Islet precursor cell (in vitro differentiated cells): ENCODE data around the gene SWAP70.
A peak's percentile ranks its signal among the peaks of the same experiment; 100 is the strongest.

Experiments
- DNase-seq: peaks from one replicate; pipeline ENCODE4 v3.0.0-alpha.2; 2018

Gene SWAP70

DNA sequence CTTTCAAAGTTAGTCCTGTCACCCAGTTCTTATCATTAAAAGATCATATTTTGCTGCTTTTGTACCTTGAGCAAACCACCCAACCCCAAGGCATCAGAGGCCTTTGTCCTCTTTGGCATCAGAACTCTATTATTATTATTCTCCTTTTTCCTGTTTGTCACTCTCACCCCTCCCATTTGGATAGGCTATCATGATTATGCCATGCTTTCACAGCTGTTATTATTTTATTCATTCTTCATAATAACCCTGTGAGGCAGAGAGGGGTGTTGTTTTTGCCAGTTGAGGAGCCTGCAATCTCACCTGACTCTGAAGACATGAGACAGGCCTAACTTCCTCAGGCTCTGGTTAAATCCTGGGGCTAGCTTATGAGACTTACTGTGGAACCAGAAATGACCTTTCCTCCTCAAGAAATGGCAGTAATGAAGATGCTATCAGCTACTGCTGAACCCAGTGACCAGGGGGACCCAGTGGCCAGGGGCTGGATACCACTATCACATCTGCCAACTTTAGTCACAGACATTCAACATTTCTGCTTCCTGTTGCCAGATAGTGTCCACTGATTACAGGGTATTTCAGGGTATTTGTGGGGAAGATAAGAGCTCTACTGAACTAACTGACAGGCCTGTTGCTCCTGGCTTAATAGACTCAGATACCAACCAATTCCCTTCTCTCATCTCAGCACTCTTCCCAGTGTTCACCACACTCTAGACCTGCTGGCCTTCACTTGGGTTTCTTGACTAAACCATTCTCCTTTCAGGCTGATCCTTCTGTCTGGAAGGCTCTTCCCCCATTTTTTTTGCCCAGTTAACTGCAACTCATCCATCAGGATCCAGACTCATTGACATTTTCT lies 11.8 kb upstream of the SWAP70 start:
- DNase-seq = peak; percentile 59

DNA sequence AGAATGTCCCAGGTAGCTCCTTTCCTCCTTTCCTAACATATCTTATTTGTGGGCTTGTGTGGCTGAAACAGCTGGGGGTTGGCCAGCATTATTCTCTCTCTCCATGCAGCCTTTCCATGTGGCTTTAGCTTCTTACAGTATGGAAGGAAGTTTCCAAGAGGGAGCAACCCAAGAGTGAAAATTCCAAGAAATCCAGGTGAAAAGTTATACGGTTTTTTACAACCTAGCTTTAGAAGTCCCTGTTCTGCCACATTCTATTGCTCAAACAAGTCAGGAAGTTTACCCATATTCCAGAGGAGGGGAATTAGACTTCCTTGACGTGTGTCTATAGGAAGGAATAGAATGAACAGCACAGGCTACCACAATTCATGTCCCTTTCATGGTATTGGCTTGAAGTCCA lies 10.0 kb upstream of the SWAP70 start:
- no peak for DNase-seq

DNA sequence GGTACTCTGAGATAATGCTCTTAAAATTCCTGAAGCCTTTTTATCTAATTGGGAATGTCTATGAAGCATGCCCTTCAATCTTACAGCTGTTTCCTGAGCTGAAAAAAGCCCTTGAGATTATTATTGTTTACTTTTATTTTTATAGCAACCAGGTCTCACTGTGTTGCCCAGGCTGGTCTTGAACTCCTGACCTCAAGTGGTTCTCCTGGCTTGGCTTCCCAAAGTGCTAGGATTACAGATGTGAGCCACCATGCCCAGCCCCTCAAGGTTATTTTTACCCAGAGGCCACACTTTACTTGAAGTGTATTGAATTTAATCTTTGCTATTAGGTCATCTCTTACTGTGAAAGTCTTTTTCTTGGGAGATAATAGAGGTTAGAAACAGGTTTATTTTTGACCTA lies 7.0 kb upstream of the SWAP70 start:
- DNase-seq = no peak

DNA sequence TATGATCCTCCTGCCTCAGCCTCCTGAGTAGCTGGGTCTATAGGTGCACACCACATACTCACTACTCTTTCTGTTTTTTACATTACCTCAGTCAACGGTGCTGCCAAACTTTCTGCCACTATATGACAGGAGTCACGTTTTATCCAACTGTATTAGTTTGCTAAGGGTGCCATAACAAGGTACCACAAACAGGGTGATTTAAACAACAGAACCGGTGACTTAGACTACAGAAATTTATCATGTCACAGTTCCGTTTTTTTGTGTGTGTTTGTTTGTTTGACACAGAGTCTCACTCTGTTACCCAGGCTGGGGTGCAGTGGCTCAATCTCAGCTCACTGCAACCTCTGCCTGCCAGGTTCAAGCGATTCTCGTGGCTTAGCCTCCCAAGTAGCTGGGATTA lies 6.3 kb upstream of the SWAP70 start:
- no peak for DNase-seq

DNA sequence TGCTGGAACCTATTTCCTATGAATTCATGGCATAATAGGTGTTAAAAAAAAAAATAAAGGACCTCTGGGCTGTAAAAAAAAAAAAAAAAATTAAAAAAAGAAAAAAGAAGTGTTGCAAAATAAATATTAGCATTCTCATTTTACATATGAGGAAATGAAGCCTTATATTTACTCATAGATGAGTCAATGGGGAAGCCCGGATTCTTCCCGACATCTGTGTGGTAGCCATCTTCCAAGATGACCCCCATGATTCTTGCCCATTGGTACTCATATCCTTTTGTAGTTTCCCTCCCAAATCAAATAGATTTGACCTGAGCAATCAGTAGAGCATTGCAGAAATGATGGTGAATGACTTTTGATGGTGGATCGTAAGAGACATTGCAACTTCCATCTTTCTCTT lies 3.0 kb upstream of the SWAP70 start:
- DNase-seq = no peak

DNA sequence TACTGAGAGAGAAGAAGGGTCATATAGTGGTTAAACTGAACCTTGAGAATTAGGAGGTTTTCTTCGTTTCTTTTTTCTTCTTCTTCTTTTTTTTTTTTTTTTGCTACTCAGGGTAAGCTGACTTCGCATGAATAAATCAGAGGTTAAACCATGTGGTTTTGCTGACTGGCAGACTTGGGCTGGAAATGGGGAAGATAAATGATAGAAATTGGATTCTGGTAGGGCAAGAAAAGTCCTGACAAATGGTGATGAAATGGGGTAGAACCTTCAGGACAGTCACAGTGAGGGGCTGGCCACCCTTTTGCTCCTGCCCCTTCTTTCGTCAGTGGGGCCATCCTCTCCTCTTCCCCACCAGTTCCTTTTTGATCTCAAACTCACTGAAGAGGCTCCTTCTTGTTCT lies 1.6 kb upstream of the SWAP70 start:
- DNase-seq = no peak

DNA sequence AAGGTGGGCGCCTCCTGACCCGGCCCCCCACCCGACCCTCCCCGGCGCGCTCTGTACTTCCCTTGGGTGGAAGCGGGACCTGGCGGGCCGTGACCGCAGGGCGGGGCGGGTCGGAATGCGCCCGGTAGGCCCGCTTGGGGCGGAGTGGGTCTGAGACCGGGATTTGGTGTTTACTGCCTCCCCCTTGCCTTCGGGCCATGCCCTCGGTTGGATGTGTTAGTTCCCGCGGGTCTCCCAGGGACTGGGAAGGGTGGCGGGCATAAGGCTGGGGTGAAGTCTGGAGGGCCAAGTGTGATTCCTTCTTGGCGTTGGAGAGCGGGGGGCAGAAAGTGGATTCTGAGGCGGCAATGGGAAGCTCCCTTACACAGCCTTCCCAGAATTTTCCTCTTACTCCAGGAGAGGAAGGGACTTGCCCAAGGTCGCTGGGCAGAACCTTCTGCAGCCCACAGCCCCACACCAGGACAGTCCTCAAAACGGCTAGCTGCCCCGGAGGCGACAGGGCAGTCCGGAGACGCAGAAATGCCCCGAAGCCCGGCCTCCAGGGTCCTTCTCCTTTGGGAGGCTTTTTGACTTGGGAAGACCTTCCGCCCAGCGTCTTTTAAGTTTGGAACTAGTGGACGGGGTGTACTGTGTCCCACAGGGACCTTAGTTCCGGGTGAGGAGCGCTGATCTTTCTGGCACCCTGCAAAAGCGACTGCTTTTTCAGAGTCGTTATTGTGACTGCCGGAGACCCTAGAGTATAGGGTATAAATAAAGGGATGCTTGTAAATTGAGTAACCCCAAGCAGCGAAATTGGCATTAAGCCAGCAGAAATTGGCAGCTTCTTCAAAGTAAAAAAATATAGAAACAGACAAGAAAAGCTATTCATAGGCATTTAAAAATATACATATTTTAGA lies 647 bp downstream of the SWAP70 start:
- DNase-seq = no peak

DNA sequence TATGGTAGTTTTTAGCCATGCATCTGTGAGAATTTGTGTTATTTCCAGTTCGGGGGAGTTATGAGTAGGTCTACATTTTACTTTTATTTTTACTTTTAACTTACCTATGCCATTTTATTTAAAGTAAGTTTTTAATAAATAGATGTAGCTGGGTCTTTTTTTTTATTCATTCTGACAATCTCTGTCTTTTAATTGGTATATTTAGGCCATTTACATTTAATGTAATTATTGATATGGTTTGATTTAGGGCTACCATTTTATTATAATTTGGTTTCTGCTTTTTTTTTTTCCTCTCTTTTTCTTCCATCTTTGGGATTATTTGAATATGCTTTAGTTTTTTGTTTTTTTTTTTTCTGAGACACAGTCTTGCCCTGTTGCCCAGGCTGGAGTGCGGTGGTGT lies 1.9 kb downstream of the SWAP70 start:
- no peak for DNase-seq

DNA sequence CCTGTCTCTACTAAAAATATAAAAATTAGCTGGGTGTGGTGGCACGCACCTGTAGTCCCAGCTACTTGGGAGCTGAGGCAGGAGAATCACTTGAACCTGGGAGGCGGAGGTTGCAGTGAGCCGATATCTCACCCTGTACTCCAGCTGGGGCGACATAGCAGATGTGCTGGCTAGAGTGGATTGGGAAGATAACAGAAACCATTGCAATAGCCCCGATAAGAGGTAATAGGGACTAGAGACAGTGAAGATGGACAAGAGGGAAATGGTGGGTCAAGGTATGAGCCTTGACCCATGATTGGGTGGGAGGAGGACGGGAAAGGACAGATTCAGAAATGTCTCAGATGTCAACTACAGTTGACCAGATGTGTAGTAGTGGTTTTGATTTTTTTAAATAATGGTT lies 6.1 kb downstream of the SWAP70 start:
- no peak for DNase-seq

DNA sequence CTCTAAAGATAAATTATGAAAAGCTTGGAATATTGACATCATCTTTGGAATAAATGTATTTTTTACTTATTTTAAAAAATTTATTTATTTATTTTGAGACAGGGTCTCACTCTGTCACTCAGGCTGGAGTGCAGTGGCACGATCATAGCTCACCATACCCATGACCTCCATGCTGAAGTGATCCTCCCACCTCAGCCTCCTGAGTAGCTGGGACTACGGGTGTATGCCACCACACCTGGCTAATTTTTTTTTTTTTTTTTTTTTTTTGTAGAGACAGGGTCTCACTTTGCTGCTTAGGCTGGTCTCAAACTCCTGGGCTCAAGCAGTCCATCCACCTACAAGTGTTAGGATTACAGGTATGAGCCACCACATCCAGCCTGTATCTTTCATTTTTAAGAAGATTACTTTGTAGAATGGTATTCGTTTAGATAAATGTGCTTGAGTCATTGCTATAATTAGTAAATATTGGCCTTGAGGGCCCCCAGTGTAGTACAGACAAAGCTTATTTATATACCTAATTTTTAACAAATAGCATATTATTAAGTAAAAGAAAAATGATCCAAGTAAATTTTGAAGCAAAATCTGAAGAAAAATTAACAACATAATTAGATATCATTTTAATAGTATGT lies 8.5 kb downstream of the SWAP70 start:
- no peak for DNase-seq

DNA sequence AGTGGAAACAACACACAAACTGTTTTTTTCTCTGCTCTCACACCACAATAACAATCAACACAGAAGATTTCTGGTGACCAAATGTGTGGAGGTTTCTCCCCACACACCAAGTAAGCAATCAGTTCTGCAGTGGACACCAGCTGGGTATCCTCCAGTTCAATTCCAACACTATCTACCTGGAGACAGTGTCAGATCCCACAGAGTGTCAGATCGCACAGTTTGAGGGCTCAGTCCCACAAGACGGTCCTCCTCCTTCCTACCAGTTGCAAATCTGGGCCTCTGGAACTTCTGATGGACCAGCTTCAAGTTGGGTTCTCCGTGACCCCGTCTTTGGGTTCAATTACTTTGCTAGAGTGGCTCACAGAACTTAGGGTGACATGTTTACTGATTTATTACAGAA lies 9.0 kb downstream of the SWAP70 start:
- no peak for DNase-seq

DNA sequence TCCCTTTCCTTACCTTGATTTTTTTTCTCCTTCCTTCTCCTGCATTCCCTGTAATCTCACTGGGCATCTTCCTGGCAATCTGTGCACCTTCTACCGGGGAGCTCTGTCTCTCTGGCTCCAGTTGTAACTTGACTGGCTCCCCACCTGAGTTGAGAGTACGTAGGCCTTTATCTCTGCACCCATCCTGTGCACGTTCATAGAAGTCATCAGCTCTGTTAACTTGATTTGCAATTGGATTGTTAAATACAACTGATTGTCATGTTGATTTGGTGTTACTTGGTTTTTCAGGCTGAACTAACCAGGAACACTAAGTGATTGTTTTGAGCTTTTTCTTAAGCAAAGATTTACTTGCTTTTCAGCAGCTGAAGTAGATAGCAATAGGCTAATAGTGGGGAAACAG lies 11.8 kb downstream of the SWAP70 start:
- no peak for DNase-seq

DNA sequence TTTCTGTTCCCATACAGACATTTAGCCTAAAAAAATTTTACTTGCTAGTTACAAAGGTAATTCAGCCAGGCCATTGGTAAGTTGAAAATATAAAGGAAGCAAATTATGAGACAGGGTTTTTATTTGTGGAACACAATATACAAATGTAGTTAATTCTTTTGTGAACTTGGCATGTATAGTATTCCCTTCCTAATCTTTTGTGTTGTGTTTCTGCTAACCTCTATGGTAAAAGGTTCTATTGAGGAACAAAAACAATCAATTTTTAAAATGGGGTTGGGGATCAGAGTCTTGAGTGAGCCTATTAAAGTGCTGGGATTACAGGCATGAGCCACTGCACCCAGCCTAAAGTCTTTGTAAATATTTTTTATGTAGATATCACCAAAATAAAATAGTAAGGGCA lies 14.1 kb downstream of the SWAP70 start:
- DNase-seq = no peak

DNA sequence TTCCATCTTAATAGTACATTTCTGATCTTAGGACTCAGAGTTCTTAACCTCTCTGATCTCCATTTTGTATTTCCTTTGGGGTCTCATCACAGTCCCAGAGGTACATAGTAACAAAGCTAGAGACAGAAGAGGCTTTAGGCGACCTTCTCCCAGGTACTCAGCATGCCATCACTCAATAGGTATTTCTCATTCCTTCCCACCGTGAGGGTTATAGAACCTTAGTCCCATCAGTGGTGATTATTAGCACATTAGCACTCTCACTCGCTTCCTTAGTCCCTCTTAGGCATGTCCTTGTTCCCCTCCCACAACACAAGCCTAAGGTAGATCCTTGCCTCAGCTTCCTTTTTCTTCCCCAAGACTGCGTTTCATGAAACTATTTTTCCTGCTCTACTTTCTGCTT lies 14.7 kb downstream of the SWAP70 start:
- peak; percentile 12 for DNase-seq

DNA sequence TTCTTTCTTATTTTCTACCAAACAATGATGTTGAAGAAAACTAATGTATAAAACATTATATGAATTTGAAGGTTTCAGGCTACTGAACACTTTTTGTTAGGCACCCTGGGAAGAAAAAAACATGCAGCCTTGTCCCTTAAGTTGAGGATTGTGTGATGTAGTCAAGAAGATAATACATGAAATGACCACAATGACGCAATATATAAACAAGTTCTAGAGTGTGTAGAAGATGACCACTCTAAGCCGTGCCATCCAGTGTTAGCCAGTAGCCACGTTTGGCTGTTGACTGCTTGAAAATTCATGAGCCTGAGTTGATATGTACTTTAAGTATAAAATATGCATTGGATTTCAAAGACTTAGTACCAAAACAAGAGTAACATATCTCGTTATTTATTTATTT lies 16.2 kb downstream of the SWAP70 start:
- no peak for DNase-seq

DNA sequence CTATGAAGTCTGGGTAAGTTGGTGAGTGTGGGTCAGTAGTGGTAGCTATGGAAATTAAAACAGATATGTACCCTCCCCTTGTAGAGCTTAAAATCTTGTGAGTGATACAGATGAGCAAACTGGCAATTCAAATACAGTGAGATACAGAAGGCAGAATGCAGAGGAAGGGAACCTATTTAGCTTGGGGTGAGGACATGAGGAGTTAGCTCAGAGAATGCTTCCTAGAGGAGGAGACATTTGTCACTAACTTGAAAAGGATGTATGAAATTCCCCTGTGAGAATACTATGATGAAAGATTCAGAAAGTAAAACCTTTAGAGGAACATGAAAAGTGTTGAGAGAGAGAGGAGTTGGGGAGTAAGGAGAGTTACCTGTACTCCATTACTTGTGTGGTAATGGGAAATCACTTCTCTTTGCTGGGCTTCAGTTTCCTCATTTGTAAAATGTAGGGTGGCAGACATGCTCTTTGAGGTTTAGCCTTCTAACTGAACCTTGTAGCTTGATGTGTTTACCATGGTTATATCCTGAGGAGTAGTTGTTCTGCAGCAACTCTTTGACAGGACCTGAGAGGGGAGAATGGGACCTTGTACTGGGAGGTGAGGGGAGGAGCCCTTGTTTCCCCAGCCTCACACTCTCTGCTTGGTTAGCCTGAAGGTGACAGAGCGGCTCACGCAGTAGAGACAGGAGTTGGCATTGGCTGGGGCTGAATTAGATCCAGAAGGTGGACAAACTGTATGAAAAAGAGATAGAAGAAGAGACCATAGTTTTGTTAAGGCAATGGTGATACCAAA lies 17.9 kb downstream of the SWAP70 start:
- DNase-seq = peak; percentile 36

DNA sequence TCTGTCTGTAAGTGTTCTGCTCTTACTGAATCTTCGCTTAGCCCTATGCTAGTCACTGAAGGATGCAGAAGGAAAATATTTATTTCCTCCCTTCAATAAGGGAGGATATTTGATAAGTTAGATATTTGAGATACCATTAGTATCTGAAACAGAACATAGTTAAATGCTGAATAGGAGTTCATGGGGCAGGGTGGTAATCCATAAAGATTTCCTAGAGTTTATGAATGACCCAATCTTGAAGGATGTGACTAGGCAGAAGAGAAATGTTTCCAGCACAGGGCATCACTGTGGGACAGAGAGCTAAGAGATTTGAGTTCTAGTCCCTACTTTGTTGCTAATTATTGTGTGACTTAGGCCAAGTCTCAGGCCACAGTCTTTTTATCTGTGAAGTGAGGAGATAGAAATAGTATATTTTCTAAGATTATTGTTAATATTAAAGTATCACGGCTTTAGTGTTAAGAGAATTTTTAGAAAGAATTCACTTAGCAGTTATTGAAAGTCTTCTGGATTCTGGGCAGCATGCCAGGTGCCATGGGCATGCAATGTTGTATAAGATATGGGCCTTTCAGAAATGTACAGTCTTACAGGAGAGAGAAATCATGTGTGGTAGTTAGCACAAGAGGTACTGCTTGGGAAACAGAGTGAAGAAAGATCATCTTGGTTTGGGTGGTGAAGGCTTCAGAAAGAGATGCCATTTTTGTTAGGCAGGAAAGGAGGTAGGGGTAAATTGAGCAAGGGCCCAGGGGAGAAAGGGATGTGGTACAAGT lies 24.0 kb downstream of the SWAP70 start:
- DNase-seq = no peak

DNA sequence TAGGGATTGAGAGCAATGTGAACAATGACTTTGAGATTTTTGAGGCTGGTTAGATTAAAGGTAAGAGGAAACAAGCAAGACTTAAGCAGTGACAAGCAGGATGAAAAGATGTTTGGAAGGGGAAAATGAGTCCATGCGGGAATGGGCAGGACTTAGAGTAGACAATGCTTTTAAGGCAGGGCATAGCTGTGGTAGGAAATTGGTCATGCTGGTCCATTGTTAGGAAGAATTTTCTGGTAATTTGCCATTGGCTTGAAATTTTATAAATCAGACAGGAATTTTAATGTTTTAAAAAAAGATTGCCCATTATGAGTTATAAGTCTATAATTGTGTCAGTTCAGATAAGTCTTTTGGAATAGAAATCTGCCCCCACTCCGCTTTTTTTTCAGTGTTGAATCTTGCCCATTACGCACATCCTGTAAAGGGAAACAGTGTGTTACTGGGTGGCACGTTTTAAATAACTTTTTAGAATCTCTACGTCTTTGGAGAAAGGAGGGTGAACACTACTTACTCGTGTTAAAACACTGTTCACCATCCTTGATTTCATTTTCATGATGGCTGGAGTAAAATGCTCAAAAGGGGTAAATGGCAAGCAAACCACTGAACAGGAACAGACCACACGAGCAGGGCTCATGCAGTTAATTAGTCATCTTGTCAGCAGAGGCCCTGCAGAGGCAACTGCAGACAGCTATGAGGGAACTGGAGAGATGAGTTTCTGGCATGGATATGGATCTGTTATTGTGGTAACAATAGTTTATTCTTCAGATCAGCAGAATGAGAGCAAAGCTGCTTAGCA lies 25.0 kb downstream of the SWAP70 start:
- DNase-seq = peak; percentile 74

DNA sequence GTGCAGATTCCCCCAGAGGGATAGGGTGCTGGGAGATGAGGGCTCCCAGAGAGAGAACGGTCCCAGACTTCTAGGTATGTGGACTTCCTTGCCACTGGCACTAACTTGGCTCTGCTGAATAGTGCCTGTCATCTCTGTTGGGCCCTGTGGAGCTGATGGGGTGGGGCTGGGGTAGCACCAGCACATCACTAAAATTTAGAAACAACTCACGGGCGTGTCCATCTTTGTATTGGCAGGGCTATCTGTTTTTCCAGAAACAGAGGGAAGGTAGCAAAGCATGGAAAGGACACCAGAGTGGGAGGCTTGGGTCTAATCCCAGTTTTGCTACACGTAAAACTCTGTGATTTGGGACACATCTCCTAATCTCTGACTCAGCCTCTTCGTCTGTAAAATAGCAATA lies 25.8 kb downstream of the SWAP70 start:
- DNase-seq = no peak

DNA sequence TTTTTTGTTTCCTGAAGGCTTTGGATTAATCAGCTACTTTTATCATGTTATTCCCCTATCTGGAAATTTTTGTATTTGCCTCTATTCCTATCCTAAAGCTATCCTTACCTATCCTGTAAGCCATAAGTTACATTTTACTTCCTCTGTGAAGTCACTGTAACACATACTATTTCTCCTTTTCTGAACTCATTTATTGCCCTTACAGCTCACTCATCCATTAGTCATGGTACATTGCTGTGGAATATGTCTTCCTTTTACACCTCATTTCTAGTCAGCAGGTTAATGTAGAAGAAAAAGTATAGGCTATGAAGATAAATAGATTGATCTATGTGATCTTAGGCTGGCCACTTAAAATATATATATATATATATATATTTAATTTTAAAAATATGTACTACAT lies 28.0 kb downstream of the SWAP70 start:
- no peak for DNase-seq

DNA sequence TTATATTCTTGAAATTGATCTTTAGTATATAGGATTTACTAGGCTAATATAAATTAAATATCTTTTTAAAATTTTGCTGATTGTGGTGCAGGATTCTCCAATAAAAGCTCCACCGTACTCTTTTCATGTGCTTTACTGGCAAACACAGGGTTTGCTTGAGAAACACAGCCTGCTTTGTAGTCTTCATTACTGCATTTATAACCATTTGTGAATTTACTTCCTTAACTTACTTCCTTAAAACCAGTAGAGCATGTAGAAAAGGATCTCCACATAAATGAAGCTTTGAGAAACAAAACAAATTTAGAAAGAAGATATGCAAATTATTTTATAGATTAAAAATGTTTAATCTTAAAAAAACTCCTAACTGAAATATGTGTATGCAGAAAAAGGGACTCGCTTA lies 28.8 kb downstream of the SWAP70 start:
- DNase-seq = no peak
